Measurements from ENCODE around the gene CFAP74.

CFAP74 gene

GRCh38 chr1:2038229-2038628, 34.6 kb upstream of the CFAP74 start:
- Histone ChIP-seq H3K9me2 (replicated peaks; ENCODE audit: low read depth, low read length) (no peaks in the 10 kb centered on the region), H4K20me1 (ENCODE audit: insufficient read depth, low read length, poor library complexity, severe bottlenecking) (no peaks in the 10 kb centered on the region), H3K36me3 (ENCODE audit: insufficient read depth, low read length) (no peaks in the 10 kb centered on the region), H3K4me1 (ENCODE audit: insufficient read depth, low read length, poor library complexity, severe bottlenecking) (no peaks in the 10 kb centered on the region), H3K27me3 (ENCODE audit: insufficient read depth, low read length, poor library complexity, severe bottlenecking) (no peaks in the 10 kb centered on the region), H3K9me3 (ENCODE audit: insufficient read depth, low read depth, low read length) (no peaks in the 10 kb centered on the region), H2AFZ (ENCODE audit: low read length) (no peak overlapping the region), H3K4me2 (ENCODE audit: low read depth, low read length, poor library complexity, severe bottlenecking) (no peak overlapping the region), H3K9ac (ENCODE audit: low read depth, low read length, poor library complexity, severe bottlenecking) (no peak overlapping the region), H3K79me2 (ENCODE audit: insufficient read depth, low read length) (no peaks in the 10 kb centered on the region), H3F3A (ENCODE audit: low read depth) (no peaks in the 10 kb centered on the region), H3K4me3 (ENCODE audit: low read length, poor library complexity, severe bottlenecking) (no peak overlapping the region)
- TF ChIP-seq EZH2phosphoT487 (IDR thresholded peaks at IDR 0.05; ENCODE audit: borderline replicate concordance) (no peak), CTCF (conservative IDR thresholded peaks at IDR 0.05; ENCODE audit: low read length) (no peak)

- Histone ChIP-seq H3K9me3 (ENCODE audit: insufficient read depth, low read depth, low read length) (no peaks in the 10 kb centered on the region), H4K20me1 (ENCODE audit: insufficient read depth, low read length, poor library complexity, severe bottlenecking) (no peaks in the 10 kb centered on the region), H3K4me1 (ENCODE audit: insufficient read depth, low read length, poor library complexity, severe bottlenecking) (no peaks in the 10 kb centered on the region), H3K4me2 (ENCODE audit: low read depth, low read length, poor library complexity, severe bottlenecking) (no peak overlapping the region), H3K9me2 (replicated peaks; ENCODE audit: low read depth, low read length) (no peaks in the 10 kb centered on the region), H3K36me3 (ENCODE audit: insufficient read depth, low read length) (no peaks in the 10 kb centered on the region), H3K9ac (ENCODE audit: low read depth, low read length, poor library complexity, severe bottlenecking) (no peak overlapping the region), H3K79me2 (ENCODE audit: insufficient read depth, low read length) (no peaks in the 10 kb centered on the region), H3F3A (ENCODE audit: low read depth) (no peaks in the 10 kb centered on the region), H3K4me3 (ENCODE audit: low read length, poor library complexity, severe bottlenecking) (no peak overlapping the region), H3K27me3 (ENCODE audit: insufficient read depth, low read length, poor library complexity, severe bottlenecking) (no peaks in the 10 kb centered on the region), H2AFZ (ENCODE audit: low read length) (no peak overlapping the region)
- no peak for TF ChIP-seq EZH2phosphoT487 (IDR thresholded peaks at IDR 0.05; ENCODE audit: borderline replicate concordance)
- no peak for TF ChIP-seq CTCF (conservative IDR thresholded peaks at IDR 0.05; ENCODE audit: low read length)
Measured at GRCh38 chr1:2037314-2037979, 33.9 kb upstream of the CFAP74 start.

- H4K20me1 ChIP-seq (ENCODE audit: insufficient read depth, low read length, poor library complexity, severe bottlenecking): no peaks in the 10 kb centered on the region
- H3K79me2 ChIP-seq (ENCODE audit: insufficient read depth, low read length): no peaks in the 10 kb centered on the region
- no peak overlapping the region for H3K9ac ChIP-seq (ENCODE audit: low read depth, low read length, poor library complexity, severe bottlenecking)
- no peak for TF ChIP-seq EZH2phosphoT487 (IDR thresholded peaks at IDR 0.05; ENCODE audit: borderline replicate concordance)
- TF ChIP-seq CTCF (conservative IDR thresholded peaks at IDR 0.05; ENCODE audit: low read length): no peak
- H3F3A ChIP-seq (ENCODE audit: low read depth): no peaks in the 10 kb centered on the region
- H3K36me3 ChIP-seq (ENCODE audit: insufficient read depth, low read length): no peaks in the 10 kb centered on the region
- no peaks in the 10 kb centered on the region for H3K27me3 ChIP-seq (ENCODE audit: insufficient read depth, low read length, poor library complexity, severe bottlenecking)
- no peak overlapping the region for H3K4me3 ChIP-seq (ENCODE audit: low read length, poor library complexity, severe bottlenecking)
- no peaks in the 10 kb centered on the region for H3K4me1 ChIP-seq (ENCODE audit: insufficient read depth, low read length, poor library complexity, severe bottlenecking)
- H3K4me2 ChIP-seq (ENCODE audit: low read depth, low read length, poor library complexity, severe bottlenecking): no peak overlapping the region
- no peaks in the 10 kb centered on the region for H3K9me2 ChIP-seq (replicated peaks; ENCODE audit: low read depth, low read length)
- no peak overlapping the region for H2AFZ ChIP-seq (ENCODE audit: low read length)
- no peaks in the 10 kb centered on the region for H3K9me3 ChIP-seq (ENCODE audit: insufficient read depth, low read depth, low read length)
Measured at GRCh38 chr1:2036287-2036686, 32.7 kb upstream of the CFAP74 start.
